SU-DHL-6 (cell line): ENCODE measurements around the gene AGAP1.

ENCODE experiments used
- CTCF ChIP-seq: fragments of 200-600 bp; sonication (generic); IDR thresholded peaks from one replicate; pipeline ENCODE4 v1.5.1; 2017; ENCODE audit warnings: antibody characterized with exemption, mild to moderate bottlenecking, low read length, moderate library complexity; ENCODE audit not compliant: insufficient read depth, poor library complexity, severe bottlenecking
- EZH2phosphoT487 ChIP-seq: fragments of 200-600 bp; sonication (generic), shearing (Covaris generic); conservative IDR thresholded peaks from 2 replicates; pipeline ENCODE4 v1.6.1; 2018; ENCODE audit warnings: mild to moderate bottlenecking, antibody characterized with exemption, low read length, moderate library complexity, mixed read lengths

GRCh38 chr2:235669269-235669831 is 175.5 kb downstream of the AGAP1 start:
- TF ChIP-seq EZH2phosphoT487 (no peak), CTCF (no peak)
